GM20000 (cell line): ENCODE results near the gene ECD.
A peak's percentile ranks its signal among the peaks of the same experiment; 100 is the strongest.

Experiments used
- DNase-seq: peaks from one replicate; pipeline ENCODE4 v3.0.0; 2012; ENCODE audit warnings: low spot score
- CTCF ChIP-seq: IDR thresholded peaks from 2 replicates; pipeline ENCODE4 v1.5.1; 2012; ENCODE audit warnings: mild to moderate bottlenecking, control low read depth; ENCODE audit errors: extremely low read depth, missing control alignments

The ECD gene

GRCh38 chr10:73134727-73135126 lies 33.1 kb downstream of the ECD start:
- DNase-seq: no peak
- no peak for TF ChIP-seq CTCF

GRCh38 chr10:73131913-73132686 lies 35.7 kb downstream of the ECD start:
- DNase-seq: no peak
- no peak for TF ChIP-seq CTCF

GRCh38 chr10:73131301-73131700 lies 36.5 kb downstream of the ECD start:
- no peak for TF ChIP-seq CTCF
- no peak for DNase-seq

- no peak for DNase-seq
- TF ChIP-seq CTCF: no peak
These were observed 41.5 kb downstream of the ECD start for GRCh38 chr10:73126343-73126742.

- DNase-seq: no peak
- no peak for TF ChIP-seq CTCF
These were observed 47.9 kb downstream of the ECD start for GRCh38 chr10:73119952-73120351.

- TF ChIP-seq CTCF: no peak
- no peak for DNase-seq
These were observed 48.4 kb downstream of the ECD start for GRCh38 chr10:73119457-73119856.

GRCh38 chr10:73117976-73118743 lies 49.6 kb downstream of the ECD start:
- DNase-seq: peak; percentile 72
- TF ChIP-seq CTCF: no peak
